HL-60 (cell line): ENCODE data around the gene ZC3H14.

Experiments used
- GABPA ChIP-seq: IDR thresholded peaks from 2 replicates; pipeline ENCODE4 v1.6.1; 2012; ENCODE audit warnings: low read depth
- POLR2AphosphoS5 ChIP-seq: IDR thresholded peaks from 2 replicates; pipeline ENCODE4 v1.6.1; 2012; ENCODE audit warnings: low read depth
- TF ChIP-seq, protein P1 (sequence below): IDR thresholded peaks from one replicate; pipeline ENCODE4 v1.5.1; 2011; ENCODE audit warnings: low read length, control low read depth, inconsistent platforms; ENCODE audit not compliant: insufficient read depth
- TF ChIP-seq, protein P2 (sequence below): IDR thresholded peaks from 2 replicates; pipeline ENCODE4 v1.6.1; 2012; ENCODE audit warnings: low read depth; ENCODE audit not compliant: insufficient replicate concordance

DNA sequence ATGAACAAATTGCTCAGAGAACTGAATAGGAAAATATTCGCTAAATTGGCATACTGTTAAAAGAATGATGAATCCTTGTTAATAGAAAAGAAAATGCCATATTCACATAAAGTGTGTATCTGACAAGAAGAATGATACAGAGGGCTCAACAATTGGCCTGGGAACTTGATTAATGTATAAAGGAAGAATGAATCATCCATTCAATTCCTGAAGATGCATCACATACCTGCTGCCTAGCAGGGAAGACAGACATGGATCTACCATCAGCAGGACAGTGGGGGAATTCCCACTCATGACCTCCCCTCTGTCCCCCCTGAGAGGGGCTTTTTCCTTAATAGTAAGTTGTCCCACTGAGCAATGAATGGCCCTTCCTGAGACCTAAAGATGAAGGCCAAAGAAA lies 21.5 kb upstream of the ZC3H14 start:
- TF ChIP-seq, protein P1, sequence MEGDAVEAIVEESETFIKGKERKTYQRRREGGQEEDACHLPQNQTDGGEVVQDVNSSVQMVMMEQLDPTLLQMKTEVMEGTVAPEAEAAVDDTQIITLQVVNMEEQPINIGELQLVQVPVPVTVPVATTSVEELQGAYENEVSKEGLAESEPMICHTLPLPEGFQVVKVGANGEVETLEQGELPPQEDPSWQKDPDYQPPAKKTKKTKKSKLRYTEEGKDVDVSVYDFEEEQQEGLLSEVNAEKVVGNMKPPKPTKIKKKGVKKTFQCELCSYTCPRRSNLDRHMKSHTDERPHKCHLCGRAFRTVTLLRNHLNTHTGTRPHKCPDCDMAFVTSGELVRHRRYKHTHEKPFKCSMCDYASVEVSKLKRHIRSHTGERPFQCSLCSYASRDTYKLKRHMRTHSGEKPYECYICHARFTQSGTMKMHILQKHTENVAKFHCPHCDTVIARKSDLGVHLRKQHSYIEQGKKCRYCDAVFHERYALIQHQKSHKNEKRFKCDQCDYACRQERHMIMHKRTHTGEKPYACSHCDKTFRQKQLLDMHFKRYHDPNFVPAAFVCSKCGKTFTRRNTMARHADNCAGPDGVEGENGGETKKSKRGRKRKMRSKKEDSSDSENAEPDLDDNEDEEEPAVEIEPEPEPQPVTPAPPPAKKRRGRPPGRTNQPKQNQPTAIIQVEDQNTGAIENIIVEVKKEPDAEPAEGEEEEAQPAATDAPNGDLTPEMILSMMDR = no peak
- TF ChIP-seq GABPA (no peak), POLR2AphosphoS5 (no peak)
- TF ChIP-seq, protein P2, sequence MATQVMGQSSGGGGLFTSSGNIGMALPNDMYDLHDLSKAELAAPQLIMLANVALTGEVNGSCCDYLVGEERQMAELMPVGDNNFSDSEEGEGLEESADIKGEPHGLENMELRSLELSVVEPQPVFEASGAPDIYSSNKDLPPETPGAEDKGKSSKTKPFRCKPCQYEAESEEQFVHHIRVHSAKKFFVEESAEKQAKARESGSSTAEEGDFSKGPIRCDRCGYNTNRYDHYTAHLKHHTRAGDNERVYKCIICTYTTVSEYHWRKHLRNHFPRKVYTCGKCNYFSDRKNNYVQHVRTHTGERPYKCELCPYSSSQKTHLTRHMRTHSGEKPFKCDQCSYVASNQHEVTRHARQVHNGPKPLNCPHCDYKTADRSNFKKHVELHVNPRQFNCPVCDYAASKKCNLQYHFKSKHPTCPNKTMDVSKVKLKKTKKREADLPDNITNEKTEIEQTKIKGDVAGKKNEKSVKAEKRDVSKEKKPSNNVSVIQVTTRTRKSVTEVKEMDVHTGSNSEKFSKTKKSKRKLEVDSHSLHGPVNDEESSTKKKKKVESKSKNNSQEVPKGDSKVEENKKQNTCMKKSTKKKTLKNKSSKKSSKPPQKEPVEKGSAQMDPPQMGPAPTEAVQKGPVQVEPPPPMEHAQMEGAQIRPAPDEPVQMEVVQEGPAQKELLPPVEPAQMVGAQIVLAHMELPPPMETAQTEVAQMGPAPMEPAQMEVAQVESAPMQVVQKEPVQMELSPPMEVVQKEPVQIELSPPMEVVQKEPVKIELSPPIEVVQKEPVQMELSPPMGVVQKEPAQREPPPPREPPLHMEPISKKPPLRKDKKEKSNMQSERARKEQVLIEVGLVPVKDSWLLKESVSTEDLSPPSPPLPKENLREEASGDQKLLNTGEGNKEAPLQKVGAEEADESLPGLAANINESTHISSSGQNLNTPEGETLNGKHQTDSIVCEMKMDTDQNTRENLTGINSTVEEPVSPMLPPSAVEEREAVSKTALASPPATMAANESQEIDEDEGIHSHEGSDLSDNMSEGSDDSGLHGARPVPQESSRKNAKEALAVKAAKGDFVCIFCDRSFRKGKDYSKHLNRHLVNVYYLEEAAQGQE = no peak
